NCI-H1105 (cell line): ENCODE measurements around the gene GMIP.
"Not testable (repeated sequence)": the region's sequence is repeated elsewhere in the genome, so short reads cannot be mapped to it uniquely, and the experiment has no call there.

Experiments used
- DNase-seq: peaks from one replicate; lab custom pipeline; 2025; lab: John Stamatoyannopoulos, UW

GMIP gene

DNA sequence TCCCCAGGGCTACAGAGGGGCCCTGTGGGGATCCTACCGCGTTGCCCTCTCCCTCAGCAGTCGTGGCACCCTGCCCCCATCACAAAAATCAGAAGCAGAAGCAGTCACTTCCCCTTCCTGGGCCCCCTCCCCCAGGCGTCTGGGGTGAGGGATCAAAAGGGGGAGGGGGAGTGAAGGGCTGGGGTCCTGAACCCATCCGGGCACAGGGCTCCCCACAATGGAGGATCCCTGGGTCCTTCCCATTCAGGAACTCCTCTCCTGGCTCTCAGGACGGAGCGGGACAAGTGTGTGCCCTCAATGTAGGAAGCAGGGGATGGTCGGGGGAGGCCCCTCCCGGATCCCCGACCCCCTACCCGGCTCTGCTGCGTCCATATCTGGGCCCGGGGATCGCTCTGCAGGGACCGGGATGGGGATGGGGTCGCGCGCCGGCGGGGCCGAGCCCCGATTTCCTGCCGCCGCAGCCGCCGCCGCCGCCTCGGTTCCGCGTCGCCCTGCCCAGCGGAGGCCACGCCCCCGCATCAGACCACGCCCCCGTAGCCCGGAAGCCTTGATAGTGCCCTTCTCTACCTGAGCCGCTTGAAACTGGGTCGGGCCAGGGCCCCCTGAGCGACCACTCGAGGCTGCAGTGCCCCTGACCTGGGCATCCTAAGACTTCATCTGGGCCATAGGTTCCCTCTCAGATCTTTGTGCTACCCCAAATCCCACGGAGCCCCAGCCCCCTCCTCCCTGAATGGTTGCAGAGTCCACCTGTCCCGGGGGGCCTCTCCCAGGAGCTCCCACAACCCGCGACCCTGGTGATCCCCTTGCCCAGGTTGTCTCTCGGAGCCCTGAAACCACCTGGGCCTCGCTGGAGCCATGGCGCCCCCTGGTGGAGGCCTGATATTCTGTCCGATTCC, at the start of gene GMIP:
Gene GMIP (minus strand): TSS at position 500 of the 896 bp plus-strand sequence. CDS start 128 bp downstream, at position 372.
- DNase-seq, result peak; percentile 83

GRCh38 chr19:19691683-19692082, 48.2 kb upstream of the GMIP start:
- DNase-seq, result no peak

DNA sequence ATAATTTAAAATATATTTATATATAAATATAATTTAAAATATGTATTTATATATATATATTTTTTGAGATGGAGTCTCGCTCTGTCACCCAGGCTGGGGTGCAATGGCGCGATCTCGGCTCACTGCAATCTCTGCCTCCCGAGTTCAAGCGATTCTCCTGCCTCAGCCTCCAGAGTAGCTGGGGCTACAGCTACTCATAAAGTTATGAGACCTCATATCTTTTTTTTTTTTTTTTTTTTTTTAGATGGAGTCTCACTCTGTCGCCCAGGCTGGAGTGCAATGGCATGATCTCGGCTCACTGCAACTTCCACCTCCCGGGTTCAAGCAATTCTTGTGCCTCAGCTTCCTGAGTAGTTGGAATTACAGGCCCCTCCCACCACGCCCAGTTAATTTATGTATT, 45.6 kb upstream of the GMIP start:
- not testable (repeated sequence) for DNase-seq

DNA sequence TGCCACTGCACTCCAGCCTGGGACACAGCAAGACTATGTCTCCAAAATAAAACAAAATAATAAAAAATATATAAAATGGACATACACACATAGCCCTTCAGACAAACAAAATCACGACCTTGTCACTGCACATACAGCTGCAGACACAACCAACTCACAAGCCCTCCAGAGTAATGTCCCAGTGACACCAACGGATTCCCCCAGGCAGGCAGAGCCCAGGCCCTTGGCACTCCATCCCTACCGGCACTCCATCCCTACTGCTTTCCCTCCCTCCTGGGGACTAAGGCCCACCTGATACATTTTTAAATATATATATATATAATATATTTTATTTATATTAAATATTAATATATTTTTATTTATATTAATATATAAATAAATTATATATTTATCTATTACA, 43.6 kb upstream of the GMIP start:
- no peak for DNase-seq

- no peak for DNase-seq
Observed at GRCh38 chr19:19686580-19686979, 43.1 kb upstream of the GMIP start.

DNA sequence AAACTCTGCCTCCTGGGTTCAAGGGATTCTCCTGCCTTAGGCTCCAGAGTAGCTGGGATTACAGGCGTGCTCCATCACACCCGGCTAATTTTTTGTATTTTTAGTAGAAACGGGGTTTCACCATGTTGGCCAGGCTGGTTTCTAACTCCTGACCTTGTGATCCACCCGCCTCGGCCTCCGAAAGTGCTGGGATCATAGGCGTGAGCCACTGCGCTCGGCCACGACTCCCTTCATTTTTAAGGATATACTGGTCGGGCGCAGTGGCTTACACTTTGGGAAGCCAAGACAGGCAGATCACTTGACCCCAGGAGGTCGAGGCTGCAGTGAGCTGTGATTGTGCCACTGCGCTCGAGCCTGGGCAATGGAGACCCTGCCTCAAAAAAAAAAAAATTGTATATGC, 42.7 kb upstream of the GMIP start:
- DNase-seq, result not testable (repeated sequence)

GRCh38 chr19:19679176-19680073, 36.0 kb upstream of the GMIP start:
- DNase-seq, result no peak

- no peak for DNase-seq
Observed at GRCh38 chr19:19677579-19677978, 34.1 kb upstream of the GMIP start.

DNA sequence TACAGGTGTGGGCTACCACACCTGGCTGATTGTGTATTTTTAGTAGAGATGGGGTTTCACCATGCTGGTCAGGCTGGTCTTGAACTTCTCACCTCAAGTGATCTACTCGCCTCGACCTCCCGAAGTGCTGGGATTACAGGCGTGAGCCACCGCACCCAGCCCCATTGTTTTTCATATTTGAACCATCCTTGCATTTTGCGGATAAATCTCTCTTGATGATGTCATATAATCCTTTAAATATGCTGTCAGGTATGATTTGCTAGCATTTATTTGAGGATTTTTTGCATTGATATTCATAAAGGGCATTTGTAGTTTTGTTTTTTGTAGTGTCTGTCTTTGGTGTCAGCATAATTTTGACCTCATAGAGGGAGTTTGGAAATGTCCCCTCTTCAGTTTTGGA, 30.9 kb upstream of the GMIP start:
- DNase-seq, result no peak

DNA sequence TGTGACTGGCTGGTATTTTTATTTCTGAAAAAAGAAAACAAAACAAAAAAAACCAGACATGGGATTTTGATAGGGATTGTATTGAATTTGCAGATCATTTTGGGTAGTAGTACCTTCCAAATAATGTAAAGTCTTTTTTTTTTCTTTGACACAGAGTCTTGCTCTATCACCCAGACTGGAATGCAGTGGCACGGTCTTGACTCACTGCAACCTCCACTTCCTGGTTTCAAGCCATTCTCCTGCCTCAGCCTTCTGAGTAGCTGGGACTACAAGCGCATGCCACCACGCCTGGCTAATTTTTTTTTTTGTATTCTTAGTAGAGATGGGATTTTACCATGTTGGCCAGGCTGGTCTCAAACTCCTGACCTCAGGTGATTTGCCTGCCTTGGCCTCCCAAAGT, 29.4 kb upstream of the GMIP start:
- no peak for DNase-seq

- no peak for DNase-seq
Observed at GRCh38 chr19:19670070-19670551, 26.7 kb upstream of the GMIP start.

DNA sequence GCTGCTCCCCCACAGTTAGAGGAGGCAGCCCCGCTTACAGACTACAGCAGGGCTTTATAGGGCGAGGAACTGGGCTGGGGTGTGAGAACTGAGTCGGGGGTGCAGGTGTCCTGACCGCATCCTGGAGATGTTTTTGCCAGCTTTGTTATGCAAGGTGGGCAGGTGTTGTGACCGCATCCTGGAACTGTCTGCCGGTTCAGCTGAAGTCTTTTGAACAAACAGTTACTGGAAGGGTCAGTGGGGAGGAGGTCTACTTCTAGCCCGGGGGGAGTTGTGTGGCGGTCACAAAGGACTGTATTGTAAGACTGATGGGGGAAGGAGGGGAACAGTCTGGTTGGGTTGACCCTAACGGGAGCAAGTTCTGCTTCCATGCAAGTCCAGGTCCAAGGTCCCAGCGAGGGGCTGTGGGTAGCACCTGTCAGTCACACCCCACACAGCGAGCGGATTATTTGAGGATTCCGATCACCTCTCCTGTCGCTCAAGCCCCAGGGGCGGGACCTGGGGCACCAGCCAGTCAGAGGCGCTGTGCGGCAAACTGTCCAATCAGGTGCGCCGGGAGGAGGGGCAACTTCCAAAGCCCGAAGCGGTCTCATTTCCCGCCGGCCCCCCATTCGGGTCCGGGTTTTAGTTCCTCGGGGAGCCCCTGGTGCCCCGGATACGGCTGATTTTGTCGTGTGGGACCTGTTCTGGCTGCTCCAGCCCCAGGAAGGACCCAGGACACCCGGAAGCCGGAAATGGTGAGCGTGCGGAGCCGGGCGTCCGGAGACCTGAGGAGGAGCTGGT, 25.0 kb upstream of the GMIP start, which contains the start of gene ZNF101:
Gene ZNF101 (plus strand): TSS at position 610 of the 783 bp plus-strand sequence. CDS start 125 bp downstream, at position 735.
- DNase-seq, result peak; percentile 95

DNA sequence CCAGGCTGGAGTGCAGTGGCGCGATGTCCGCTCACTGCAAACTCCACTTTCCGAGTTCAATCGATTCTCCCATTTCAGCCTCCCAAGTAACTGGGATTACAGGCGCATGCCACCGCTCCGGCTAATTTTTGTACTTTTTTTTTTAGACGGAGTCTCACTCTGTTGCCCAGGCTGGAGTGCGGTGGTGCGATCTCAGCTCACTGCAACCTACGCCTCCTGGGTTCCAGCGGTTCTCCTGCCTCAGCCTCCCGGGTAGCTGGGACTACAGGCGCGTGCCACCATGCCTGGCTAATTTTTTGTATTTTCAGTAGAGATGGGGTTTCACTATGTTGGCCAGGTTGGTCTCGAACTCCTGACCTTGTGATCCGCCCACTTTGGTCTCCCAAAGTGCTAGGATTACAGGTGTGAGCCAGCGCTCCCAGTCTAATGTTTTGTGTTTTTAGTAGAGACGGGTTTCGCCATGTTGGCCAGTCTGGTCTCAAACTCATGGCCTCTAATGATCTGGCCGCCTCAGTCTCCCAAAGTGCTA, 22.0 kb upstream of the GMIP start:
- DNase-seq, result not testable (repeated sequence)

DNA sequence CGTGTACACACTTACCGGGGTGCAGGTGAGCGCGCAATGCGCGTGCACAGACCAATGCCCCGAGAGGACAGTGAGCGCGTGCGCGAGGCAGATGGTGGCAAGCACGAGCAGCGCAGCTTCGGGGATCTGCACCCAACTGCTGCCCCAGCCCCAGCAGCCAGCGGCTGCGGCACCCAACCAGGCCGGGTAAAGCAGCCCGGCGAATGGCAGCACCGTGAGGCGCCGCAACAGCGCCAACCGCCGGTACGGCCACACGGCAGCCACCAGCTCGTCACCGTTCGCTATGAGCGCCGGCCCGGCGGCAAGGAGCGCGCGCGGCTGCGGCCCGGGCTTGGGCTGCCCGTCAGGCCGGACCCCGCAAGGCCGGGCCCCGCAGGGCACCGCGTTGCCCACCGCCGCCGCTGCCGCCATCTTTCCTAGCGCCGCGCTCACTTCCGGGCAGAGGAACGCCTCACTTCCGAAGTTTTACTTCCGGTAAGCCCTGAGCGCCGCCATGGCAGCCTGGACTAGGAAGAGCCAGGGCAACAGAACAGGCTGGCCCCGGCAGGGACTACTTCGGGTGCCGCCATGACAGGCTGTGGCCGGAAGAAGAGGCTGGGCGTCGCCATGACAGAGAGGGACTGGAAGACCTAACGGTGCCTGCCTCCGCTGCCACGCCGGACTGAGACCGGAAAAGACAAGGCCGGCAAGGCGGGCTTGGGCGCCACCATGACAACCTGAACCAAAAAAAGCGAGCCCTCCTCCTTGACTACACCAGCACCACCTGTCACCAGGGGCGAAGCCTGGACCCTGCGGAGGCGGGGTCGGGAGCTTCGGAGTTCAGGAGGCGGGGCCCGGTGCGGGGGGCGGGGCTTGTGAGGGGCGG, 20.0 kb upstream of the GMIP start, which contains the start of gene ATP13A1:
Gene ATP13A1 (minus strand): TSS at position 421 of the 865 bp plus-strand sequence. CDS start 10 bp downstream, at position 411.
- peak; percentile 99 for DNase-seq

DNA sequence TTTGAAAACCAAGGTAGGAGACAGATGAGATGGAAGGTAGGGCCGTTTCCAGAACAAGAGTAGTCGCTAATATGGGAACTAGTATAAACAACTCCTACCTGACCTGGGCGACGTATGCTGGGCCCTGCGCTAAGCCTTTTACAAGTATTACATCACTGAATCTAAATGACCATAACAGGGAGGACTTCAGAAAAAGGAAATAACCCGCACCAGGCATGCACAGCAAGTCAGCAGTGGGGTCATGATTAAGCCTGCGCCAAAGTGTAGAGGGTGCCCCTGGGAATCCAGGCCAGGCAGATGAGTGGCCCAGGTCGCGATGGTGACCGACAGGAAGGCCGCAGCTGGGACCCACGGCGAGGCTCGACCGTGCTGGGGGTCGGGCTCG, 19.4 kb upstream of the GMIP start:
- DNase-seq, result no peak

DNA sequence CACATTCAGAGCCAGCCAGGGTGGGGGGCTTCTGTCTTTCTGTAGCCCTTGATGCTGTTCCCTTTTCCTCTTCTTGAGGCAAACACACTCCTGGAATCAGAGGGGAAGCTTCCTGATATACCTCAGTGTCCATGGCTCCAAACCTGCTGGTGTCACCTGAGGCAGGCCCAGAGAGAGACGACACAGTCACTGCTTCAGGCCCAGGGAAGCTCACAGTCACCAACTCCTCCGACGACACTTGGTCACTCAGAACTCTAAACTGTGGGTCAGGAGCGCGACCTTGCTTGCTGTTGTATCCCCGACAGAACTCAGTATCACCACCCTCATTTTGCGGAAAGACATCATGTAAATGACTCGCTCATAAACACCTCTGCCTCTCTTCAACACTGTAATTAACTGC, 18.9 kb upstream of the GMIP start:
- DNase-seq, result no peak

DNA sequence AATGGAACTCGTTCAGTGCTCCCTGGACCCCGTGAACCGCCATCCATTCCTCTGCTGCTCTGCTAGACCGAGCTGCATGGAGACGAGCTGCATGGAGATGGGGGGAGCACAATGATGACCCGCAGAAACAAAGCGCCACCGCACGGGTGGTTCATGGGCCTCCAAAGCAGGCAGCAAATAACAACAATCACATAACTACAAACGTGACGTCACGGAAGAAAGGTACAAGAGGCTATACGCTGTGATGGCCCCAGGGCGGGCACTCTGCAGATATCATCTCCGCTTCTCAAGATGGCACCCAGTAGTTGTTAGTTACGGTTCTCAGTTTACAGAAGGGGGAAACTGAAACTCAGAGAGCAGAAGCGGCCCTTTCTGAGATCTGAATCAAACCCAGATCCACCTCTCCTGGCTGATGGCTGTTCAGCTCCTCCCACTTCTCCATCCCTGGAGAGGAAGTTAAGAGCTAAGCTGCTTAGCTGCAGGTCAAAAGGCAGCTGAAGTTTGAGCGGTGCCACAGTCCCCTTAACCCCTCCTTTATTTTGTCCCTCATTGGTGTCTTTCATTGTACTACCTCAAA, 18.3 kb upstream of the GMIP start:
- no peak for DNase-seq

GRCh38 chr19:19661141-19661674, 17.8 kb upstream of the GMIP start:
- DNase-seq, result no peak

DNA sequence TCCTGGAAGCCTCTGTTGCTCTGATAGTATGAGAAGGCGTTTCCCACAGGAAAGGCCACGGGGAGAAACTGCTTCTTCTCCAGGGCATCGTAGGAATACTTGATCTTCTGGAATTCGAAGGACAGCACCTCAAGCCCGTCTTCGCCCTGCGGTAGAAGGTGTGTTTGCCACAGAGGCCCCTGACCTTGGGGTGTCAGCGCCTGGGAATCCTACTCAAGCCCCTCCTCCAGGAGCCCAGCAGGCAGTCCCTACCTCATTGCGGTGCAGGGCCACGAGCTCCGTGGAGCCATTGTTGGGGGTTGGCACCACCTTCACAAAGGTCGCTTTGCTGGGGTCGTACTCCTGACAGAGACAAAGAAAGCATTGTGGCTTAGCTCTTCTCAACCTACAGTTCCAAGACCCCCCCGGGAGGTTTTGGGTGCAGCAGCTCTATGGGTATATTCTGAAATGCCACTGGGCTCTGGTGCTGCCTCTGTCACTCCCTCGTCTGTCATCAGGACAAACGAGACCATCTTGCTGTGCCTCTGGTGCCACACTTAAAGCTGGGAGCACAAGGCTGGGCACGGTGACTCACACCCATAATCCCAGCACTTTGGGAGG, 16.3 kb upstream of the GMIP start:
- DNase-seq, result no peak
